HepG2 (cell line): Measurements from ENCODE around the gene FLYWCH1. TPM values are rescaled to one million over a fixed set of nuclear protein-coding genes. Genes with fewer than 3 reads are reported as not detected.

ENCODE experiments used
- CHCHD3 ChIP-seq: sonication (generic); formaldehyde crosslinking; IDR thresholded peaks from 2 replicates; pipeline ENCODE4 v1.8.0; 2022; ENCODE audit warnings: mild to moderate bottlenecking, missing genetic modification reagents, moderate library complexity
- ELF4 ChIP-seq: sonication (generic); formaldehyde crosslinking; IDR thresholded peaks from 2 replicates; pipeline ENCODE4 v1.5.0; 2020; ENCODE audit warnings: missing genetic modification reagents, mild to moderate bottlenecking, moderate library complexity, borderline replicate concordance
- FIP1L1 ChIP-seq: fragments of 200-400 bp; formaldehyde crosslinking; IDR thresholded peaks from 2 replicates; pipeline ENCODE4 v1.6.1; 2018; ENCODE audit warnings: low read depth, mild to moderate bottlenecking, low read length, moderate library complexity, borderline replicate concordance; ENCODE audit not compliant: insufficient read depth
- GTF2F1 ChIP-seq: fragments of 150-350 bp; IDR thresholded peaks from 2 replicates; pipeline ENCODE4 v1.6.1; 2014; ENCODE audit warnings: low read length
- MAFF ChIP-seq: IDR thresholded peaks from 2 replicates; pipeline ENCODE4 v1.6.1; 2011; ENCODE audit warnings: low read depth, low read length, improper control_type of control experiment
- MED8 ChIP-seq: sonication (generic); formaldehyde crosslinking; IDR thresholded peaks from 2 replicates; pipeline ENCODE4 v1.8.1; 2023; ENCODE audit warnings: mild to moderate bottlenecking, missing genetic modification reagents; ENCODE audit not compliant: insufficient replicate concordance
- MTF1 ChIP-seq: sonication (generic); formaldehyde crosslinking; IDR thresholded peaks from 2 replicates; pipeline ENCODE4 v1.5.0; 2020; ENCODE audit warnings: missing genetic modification reagents
- NCOA1 ChIP-seq: sonication (generic); formaldehyde crosslinking; IDR thresholded peaks from 2 replicates; pipeline ENCODE4 v1.9.0; 2021; ENCODE audit warnings: missing genetic modification reagents
- NFIB ChIP-seq: sonication (generic); formaldehyde crosslinking; IDR thresholded peaks from 2 replicates; pipeline ENCODE4 v1.9.0; 2021; ENCODE audit warnings: missing genetic modification reagents, mild to moderate bottlenecking, borderline replicate concordance
- RBM39 ChIP-seq: fragments of 200-400 bp; formaldehyde crosslinking; IDR thresholded peaks from one replicate; pipeline ENCODE4 v1.6.1; 2018; ENCODE audit warnings: antibody characterized with exemption, mild to moderate bottlenecking, low read depth, low read length; ENCODE audit not compliant: poor library complexity, severe bottlenecking
- RFX1 ChIP-seq: fragments of 450-650 bp; IDR thresholded peaks from 2 replicates; pipeline ENCODE4 v1.6.1; 2017
- RORA ChIP-seq: sonication (generic); formaldehyde crosslinking; IDR thresholded peaks from 2 replicates; pipeline ENCODE4 v1.5.0; 2020; ENCODE audit warnings: mild to moderate bottlenecking, missing genetic modification reagents, moderate library complexity
- SMAD9 ChIP-seq: sonication (generic); formaldehyde crosslinking; IDR thresholded peaks from 2 replicates; pipeline ENCODE4 v1.5.1; 2020; ENCODE audit warnings: mild to moderate bottlenecking, missing genetic modification reagents
- SRY ChIP-seq: sonication (generic); formaldehyde crosslinking; IDR thresholded peaks from 2 replicates; pipeline ENCODE4 v1.8.0; 2022; ENCODE audit warnings: mild to moderate bottlenecking, missing genetic modification reagents
- TEF ChIP-seq: sonication (generic); formaldehyde crosslinking; IDR thresholded peaks from 2 replicates; pipeline ENCODE4 v1.5.0; 2020; ENCODE audit warnings: missing genetic modification reagents
- ZBTB14 ChIP-seq: sonication (generic); formaldehyde crosslinking; IDR thresholded peaks from 2 replicates; pipeline ENCODE4 v1.4.0; 2020; ENCODE audit warnings: missing genetic modification reagents
- ZFY ChIP-seq: sonication (generic); formaldehyde crosslinking; IDR thresholded peaks from 2 replicates; pipeline ENCODE4 v1.4.0; 2020; ENCODE audit warnings: missing genetic modification reagents
- ZNF160 ChIP-seq: sonication (generic); formaldehyde crosslinking; IDR thresholded peaks from 2 replicates; pipeline ENCODE4 v1.8.0; 2022; ENCODE audit warnings: mild to moderate bottlenecking, inconsistent platforms, missing genetic modification reagents
- ZNF230 ChIP-seq: sonication (generic); formaldehyde crosslinking; IDR thresholded peaks from 2 replicates; pipeline ENCODE4 v1.4.0; 2020; ENCODE audit warnings: mild to moderate bottlenecking, missing genetic modification reagents
- ZNF331 ChIP-seq: sonication (generic); formaldehyde crosslinking; IDR thresholded peaks from 2 replicates; pipeline ENCODE4 v1.4.0; 2020; ENCODE audit warnings: missing genetic modification reagents
- ZNF496 ChIP-seq: sonication (generic); formaldehyde crosslinking; IDR thresholded peaks from 2 replicates; pipeline ENCODE4 v1.8.1; 2023; ENCODE audit warnings: mild to moderate bottlenecking, moderate library complexity, missing genetic modification reagents; ENCODE audit not compliant: insufficient replicate concordance
- ZNF513 ChIP-seq: sonication (generic); formaldehyde crosslinking; conservative IDR thresholded peaks from 2 replicates; pipeline ENCODE4 v1.5.0; 2020; ENCODE audit warnings: missing genetic modification reagents
- polyA plus RNA-seq, 8 experiments: library from polyadenylated mRNA; depleted of rRNA in 3 of 8; stranded (reverse) in 7 of 8; unstranded in 1 of 8; fragments of >200 nt; fragmentation: Illumina TruSeq in 4 of 8; extraction: Trizol in 4 of 8; gene quantifications; 2 replicates each; pipeline versions ENCODE4 v1.2.1 to v1.2.3, GENCODE V29; 2011 to 2016; ENCODE audit warnings: low read depth in 4 of 8, missing spikeins in 1 of 8, mixed read lengths in 1 of 8; ENCODE audit not compliant: insufficient read depth in 1 of 8
- total RNA-seq, 5 experiments: library from RNA; depleted of rRNA; stranded (reverse); fragments of >200 nt; fragmentation: Illumina TruSeq; extraction: Trizol; gene quantifications; 2 replicates each; pipeline ENCODE4 v1.2.3, GENCODE V29; 2016; ENCODE audit warnings: low read depth in 1 of 5
- TF ChIP-seq, protein P1 (sequence below): sonication (generic); formaldehyde crosslinking; IDR thresholded peaks from 2 replicates; pipeline ENCODE4 v1.5.1; 2020; ENCODE audit warnings: mild to moderate bottlenecking, missing genetic modification reagents, moderate library complexity

Gene FLYWCH1
- total and polyA plus RNA-seq, 2 of the 13 experiments (the other 11 are each of a cell fraction or from before 2014, with no cell fraction given): 7.3 to 12.4 TPM

- TF ChIP-seq ZNF513 (CRISPR knock-in tag): no peak
- no peak for TF ChIP-seq GTF2F1
- no peak for TF ChIP-seq CHCHD3
- peak; percentile 53 for TF ChIP-seq MED8
- peak; percentile 76; the same call in 1 of the 2 replicates for TF ChIP-seq TEF (CRISPR knock-in tag)
- TF ChIP-seq MAFF: no peak
- no peak for TF ChIP-seq FIP1L1
- peak; percentile 76 for TF ChIP-seq ELF4 (CRISPR knock-in tag)
- TF ChIP-seq, protein P1, sequence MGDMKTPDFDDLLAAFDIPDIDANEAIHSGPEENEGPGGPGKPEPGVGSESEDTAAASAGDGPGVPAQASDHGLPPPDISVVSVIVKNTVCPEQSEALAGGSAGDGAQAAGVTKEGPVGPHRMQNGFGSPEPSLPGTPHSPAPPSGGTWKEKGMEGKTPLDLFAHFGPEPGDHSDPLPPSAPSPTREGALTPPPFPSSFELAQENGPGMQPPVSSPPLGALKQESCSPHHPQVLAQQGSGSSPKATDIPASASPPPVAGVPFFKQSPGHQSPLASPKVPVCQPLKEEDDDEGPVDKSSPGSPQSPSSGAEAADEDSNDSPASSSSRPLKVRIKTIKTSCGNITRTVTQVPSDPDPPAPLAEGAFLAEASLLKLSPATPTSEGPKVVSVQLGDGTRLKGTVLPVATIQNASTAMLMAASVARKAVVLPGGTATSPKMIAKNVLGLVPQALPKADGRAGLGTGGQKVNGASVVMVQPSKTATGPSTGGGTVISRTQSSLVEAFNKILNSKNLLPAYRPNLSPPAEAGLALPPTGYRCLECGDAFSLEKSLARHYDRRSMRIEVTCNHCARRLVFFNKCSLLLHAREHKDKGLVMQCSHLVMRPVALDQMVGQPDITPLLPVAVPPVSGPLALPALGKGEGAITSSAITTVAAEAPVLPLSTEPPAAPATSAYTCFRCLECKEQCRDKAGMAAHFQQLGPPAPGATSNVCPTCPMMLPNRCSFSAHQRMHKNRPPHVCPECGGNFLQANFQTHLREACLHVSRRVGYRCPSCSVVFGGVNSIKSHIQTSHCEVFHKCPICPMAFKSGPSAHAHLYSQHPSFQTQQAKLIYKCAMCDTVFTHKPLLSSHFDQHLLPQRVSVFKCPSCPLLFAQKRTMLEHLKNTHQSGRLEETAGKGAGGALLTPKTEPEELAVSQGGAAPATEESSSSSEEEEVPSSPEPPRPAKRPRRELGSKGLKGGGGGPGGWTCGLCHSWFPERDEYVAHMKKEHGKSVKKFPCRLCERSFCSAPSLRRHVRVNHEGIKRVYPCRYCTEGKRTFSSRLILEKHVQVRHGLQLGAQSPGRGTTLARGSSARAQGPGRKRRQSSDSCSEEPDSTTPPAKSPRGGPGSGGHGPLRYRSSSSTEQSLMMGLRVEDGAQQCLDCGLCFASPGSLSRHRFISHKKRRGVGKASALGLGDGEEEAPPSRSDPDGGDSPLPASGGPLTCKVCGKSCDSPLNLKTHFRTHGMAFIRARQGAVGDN (CRISPR knock-in tag): peak; percentile 99
- TF ChIP-seq ZFY: peak; percentile 82; the same call in 1 of the 2 replicates
- TF ChIP-seq RFX1: no peak
- peak; percentile 74 for TF ChIP-seq NCOA1
- TF ChIP-seq RORA: no peak
- TF ChIP-seq ZNF230: 0 out of 2 replicates have a peak, but pooled peaks have one; percentile 38
- TF ChIP-seq NFIB (CRISPR knock-in tag): no peak
- peak; percentile 69 for TF ChIP-seq ZNF331 (CRISPR knock-in tag)
- TF ChIP-seq ZBTB14 (CRISPR knock-in tag): peak; percentile 26; the same call in 1 of the 2 replicates
- TF ChIP-seq ZNF496: no peak
- TF ChIP-seq SMAD9 (CRISPR knock-in tag): no peak
- no peak; the same call in 1 of the 2 replicates for TF ChIP-seq MTF1 (CRISPR knock-in tag)
- TF ChIP-seq ZNF160 (CRISPR knock-in tag): peak; percentile 58
- TF ChIP-seq SRY: no peak; the same call in 1 of the 2 replicates
- peak; percentile 74 for TF ChIP-seq RBM39
Observed at GRCh38 chr16:2867987-2868789, 43.5 kb upstream of the FLYWCH1 start (continued).
